GM21717 (cell line): ENCODE results near the gene CADM2.

ENCODE experiments used
- ATAC-seq: cut with Tn5 transposase; IDR thresholded peaks from one replicate; pipeline ENCODE4 v1.9.1; 2021; ENCODE audit warnings: mild to moderate bottlenecking, moderate library complexity; ENCODE audit not compliant: unreplicated experiment

The CADM2 gene

DNA sequence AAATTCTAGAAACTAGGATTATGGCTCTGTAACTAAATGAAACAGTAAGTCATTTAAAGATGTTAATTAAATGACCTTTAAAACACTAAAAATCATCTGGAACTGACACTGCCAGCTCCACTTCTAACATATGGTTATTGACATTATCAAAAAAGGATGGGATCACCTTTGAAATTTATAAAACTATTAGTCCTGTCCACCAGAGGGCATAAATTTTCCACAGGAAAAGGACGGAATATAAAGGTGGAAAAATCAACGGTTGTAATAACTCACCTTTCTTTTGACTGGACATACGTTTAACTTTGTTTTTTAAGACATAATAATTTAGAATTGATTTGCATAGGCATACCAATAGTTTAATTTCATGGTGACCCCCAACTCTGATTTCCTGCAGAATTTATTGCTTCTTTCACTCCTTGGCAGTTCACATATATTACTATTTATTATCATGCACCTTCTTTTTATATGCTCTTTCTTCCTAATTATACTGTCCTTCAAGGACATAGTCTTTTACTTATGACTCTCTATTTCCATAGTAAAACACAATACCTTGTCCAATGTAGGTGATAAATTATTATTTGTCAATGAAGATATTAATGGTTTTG, 345.7 kb downstream of the CADM2 start:
- no peak for ATAC-seq

DNA sequence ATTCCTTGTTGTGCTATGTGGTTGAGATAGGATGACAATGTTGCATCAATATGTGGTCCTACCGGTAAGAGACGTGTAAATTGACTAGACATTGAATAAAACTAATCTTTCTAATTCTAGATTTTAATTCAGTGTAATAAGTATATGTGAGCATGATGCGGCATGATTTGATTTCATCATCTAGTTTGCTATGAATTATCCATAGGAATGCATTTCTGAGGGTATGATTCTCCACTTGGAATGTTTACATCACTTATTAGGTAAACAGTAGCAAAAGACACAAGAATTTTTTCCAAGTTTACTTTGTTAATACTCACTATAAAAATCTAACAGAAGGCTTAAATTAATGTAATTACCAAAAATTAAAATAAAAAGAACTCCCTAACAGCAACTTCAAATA, 353.5 kb downstream of the CADM2 start:
- no peak for ATAC-seq

GRCh38 chr3:85313380-85313779, 354.6 kb downstream of the CADM2 start:
- no peak for ATAC-seq

DNA sequence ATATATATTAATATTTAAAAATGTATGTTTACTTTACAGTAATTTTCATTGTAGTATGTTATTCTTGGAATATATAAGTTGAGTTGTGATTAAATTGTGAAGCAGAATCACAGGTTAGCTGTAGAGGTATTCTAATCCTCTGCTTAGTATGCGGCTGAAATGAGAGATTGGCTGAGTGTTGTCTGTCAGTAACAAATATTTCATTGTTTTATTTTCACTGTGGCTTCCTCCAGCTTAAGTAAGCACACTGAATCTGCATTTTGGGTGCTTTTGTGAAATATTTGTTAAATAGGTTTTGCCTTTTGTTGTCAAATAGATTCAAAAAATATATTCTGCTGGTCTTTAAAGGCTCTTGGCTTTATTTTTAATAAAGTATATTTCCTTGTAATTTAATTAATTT, 357.5 kb downstream of the CADM2 start:
- no peak for ATAC-seq

DNA sequence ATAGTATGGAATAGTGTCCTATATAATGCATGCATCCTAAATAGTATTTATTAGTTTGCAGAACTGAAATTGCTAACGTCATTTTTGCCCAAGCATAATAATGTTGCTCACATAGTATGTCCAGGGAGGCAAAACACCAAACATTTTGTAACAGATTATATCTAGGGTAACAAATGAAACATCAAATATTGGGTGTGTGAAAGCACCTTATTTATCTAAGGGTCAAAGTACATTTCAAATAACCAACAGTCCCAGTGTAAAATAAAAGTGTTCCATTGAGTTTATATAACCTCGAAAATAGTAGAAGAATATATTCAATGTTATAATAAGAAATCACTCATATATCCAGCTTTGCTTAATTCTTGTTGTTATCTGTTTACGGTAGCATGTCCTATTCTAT, 363.1 kb downstream of the CADM2 start:
- no peak for ATAC-seq

- no peak for ATAC-seq
These were observed 371.3 kb downstream of the CADM2 start for GRCh38 chr3:85330071-85330470.

- ATAC-seq = no peak
These were observed 379.1 kb downstream of the CADM2 start for GRCh38 chr3:85337895-85338294.

DNA sequence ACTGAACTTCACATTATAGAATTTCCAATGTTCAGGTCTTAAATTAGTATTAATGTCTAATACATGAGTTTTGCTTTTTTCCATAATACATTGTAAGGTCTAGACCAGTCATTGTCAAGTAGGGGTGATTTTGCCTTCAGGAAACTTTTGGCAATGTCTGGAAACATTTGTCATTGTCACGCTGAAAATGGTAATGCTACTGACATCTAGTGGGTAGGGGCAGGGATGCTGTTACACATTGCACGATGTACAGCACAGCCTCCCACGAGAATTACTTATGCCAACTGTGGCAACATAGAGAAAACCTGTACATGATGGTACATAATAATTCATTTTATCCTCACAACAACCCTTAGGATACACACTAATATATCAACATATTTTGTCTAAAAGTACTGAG, 384.1 kb downstream of the CADM2 start:
- no peak for ATAC-seq

- no peak for ATAC-seq
These were observed 396.8 kb downstream of the CADM2 start for GRCh38 chr3:85355572-85355971.

DNA sequence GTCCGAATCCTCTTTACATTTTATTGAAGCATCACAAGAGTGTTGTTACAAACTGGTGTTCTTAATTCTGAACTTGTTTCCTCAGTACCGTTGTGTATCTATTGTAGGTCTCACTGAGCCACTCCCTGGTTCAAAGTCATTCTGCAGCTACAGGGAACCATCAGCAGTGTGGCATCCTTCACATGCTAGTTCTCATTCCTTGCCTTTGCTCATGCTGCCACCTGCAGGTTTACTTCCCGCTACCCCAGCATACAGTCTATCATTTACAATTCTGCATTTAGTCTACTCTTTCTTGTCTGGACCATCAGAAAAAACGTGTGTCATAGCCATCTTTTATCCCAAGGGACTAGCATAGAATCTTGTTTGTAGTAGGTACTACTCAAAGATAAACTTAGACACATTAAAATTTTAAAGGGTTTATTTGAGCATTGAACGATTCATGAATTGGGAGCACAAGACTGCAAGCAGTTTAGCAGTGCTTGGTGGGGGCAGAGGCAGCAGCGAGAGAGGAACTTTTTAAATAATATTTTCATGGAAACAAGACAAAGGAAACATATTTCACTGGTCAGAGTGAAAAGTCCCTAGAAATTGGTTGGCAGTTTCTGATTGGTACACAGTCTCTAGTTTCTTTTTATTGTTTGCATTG, 402.1 kb downstream of the CADM2 start:
- peak; percentile 69 for ATAC-seq

DNA sequence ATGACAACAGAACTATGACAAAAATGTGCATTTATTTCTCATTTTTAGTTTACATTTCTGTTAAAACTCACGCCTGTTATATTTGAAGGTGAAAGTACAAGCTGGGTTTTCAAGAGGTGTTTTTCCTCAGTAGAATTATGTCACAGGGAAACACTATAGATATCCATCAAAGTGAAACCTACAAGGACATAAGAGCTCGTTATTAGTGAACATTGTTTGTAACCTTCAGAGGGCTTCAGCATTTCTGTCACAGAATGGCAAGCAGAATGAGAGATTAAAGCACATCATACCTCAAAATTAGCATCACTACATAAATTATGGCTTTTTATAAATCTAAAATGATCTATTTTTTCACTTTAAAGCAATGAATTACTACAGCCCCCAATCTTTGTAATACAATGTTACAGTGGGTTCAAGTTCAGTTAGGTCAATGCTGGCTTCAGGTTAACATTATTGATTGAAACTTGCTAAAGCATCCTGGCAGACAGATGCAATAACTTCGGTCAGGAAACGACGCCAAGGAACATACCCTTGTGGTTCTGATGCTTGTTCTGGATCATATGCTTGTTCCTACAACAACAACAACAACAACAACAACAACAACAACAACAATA, 405.6 kb downstream of the CADM2 start:
- no peak for ATAC-seq

DNA sequence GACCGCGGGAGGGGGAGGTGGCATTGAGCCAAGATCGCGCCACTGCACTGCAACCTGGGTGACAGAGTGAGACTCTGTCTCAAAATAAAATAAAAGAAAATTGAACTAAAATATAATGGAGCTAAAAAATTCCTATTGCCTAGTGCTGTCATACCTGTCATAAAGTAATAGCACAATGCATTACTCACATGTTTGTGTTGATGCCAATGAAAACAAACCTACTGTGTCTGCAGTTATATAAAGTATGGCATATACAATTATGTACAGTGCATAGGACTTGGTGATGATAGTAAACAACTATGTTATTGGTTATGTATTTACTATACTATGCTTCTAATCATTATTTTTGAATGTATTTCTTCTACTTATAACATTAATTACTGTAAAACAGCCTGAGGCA, 411.6 kb downstream of the CADM2 start:
- no peak for ATAC-seq

DNA sequence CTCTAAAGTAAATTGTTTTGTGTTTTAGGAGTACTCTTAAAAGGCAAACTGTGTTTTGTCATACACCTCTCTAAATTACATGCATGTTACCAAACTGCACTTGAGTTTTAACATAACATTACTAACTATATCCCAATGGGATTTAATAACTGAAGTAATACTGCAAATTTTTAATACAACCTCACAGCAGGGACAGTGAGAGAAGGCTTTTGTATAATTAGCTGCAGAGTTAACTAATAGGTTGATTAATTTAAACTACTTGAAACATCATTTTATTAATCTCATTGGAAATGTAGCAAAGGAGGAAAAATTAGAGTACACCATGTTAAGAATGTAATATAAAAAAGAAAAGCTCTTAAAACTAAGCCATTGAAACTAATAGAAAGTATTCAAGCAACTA, 417.3 kb downstream of the CADM2 start:
- ATAC-seq = no peak

DNA sequence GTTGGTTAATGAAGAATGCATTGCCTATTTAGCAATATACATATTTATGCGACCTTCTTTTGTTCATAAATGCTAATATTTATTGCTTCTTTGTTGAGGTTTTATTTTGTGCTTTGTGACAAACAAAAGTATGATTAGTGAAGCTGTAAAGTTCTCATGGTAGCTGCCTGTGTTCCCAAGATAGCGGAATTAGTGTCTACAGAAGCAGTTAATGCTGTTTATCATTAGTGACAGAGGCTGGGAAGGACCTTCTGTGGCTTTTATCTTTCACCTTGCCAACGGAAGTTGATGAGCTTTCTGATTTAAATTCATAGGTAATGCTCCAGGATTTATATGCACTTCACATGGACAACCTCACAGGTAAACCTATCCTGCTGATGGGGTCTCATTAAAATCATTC, 418.3 kb downstream of the CADM2 start:
- ATAC-seq = no peak

GRCh38 chr3:85384372-85384771, 425.6 kb downstream of the CADM2 start:
- ATAC-seq = no peak

- ATAC-seq = no peak
These were observed 429.2 kb downstream of the CADM2 start for GRCh38 chr3:85387913-85388505.

GRCh38 chr3:85394424-85394823, 435.6 kb downstream of the CADM2 start:
- ATAC-seq = no peak

GRCh38 chr3:85397434-85397833, 438.6 kb downstream of the CADM2 start:
- ATAC-seq = no peak

DNA sequence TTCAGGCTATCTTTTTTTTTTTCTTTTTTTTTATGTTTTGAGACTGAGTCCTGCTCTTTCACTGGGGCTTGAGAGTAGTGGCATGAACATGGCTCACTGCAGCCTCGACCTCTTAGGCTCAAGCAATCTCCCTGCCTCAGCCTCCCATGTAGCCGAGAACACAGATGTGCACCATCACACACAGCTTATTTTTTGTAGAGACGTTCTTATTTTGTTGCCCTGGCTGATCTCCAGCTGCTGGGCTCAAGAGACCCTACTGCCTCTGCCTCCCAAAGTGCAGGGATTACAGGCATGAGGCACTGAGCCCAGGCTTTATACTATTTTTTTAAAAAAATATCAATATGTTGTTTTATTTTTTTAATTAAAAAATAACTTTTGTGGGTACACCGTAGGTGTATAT, 467.3 kb downstream of the CADM2 start:
- ATAC-seq = no peak

- no peak for ATAC-seq
These were observed 468.7 kb downstream of the CADM2 start for GRCh38 chr3:85427467-85427866.

DNA sequence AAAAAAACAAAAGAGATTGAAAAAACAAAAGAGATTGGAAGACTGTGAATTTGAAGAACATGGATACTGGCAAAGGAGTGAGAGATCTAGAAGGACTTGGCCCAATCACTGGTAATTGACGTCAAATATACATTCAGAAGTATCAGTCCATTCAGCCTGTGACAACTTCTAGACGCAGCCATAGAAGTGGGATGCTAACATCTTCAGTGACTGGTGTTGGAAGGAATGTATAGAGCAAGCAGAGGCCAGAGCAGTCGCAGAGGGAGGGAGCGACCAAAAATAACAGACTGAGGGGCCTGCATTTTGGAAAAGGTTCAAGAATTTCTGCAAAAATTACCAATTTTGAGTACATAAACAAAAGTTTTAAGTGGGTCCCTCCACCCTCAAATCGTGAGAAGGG, 473.3 kb downstream of the CADM2 start:
- ATAC-seq = no peak

- ATAC-seq = no peak
These were observed 474.5 kb downstream of the CADM2 start for GRCh38 chr3:85433319-85433718.
